Measurements from ENCODE around the gene SRGAP3. TPM values are rescaled to one million over a fixed set of nuclear protein-coding genes. Genes with fewer than 3 reads are reported as not detected.
A peak's percentile ranks its signal among the peaks of the same experiment; 100 is the strongest.

The SRGAP3 gene
- total RNA-seq, 8 experiments from 2014 or later, result 24.3 to 77.7 (median 51.0) TPM

- Histone ChIP-seq H3K27ac (peak overlapping the region; percentile 52 to 75), H3K4me3 (peak overlapping the region in 2 of 5 donors; percentile 5 to 8)
- WGBS, 10 experiments, result 0 to 8% (median 3%) methylated on average over 1 to 6 of the region's 6 CpGs; no CpG with 5 or more reads in 5 of the 10 experiments
Measured at GRCh38 chr3:9279966-9280365, 30.5 kb upstream of the SRGAP3 start.

GRCh38 chr3:9278498-9278897, 29.1 kb upstream of the SRGAP3 start:
- WGBS, 10 experiments, result 25 to 100% (median 78%) methylated on average over 1 to 4 of the region's 4 CpGs; no CpG with 5 or more reads in 4 of the 10 experiments
- in situ Hi-C loops (cut with MboI; ENCODE audit: low pct_unique_long_range_greater_than_20kb in 2 of 9, low sequenced_read_pairs in 9 of 9, unreplicated experiment in 9 of 9), result loop anchor here in 3 of 9 experiments (25.0 kb wide), 1 partner anchor 291 kb away; no protein-coding TSS in a partner anchor
- Histone ChIP-seq H3K4me1 (replicated peaks in 1 of 2) (peaks cover 12 to 13% of the 10 kb centered on the region in 2 donors), H3K27ac (no peak overlapping the region), H3K4me3 (no peak overlapping the region)
- ATAC-seq (replicated peaks in 6 of 8), result no peak

More at GRCh38 chr3:9279966-9280365, 30.5 kb upstream of the SRGAP3 start:
- H3K4me1 ChIP-seq (replicated peaks in 1 of 2), result peaks cover 12 to 13% of the 10 kb centered on the region in 2 donors
- in situ Hi-C loops (cut with MboI; ENCODE audit: low pct_unique_long_range_greater_than_20kb in 2 of 9, low sequenced_read_pairs in 9 of 9, unreplicated experiment in 9 of 9), result loop anchor here in 3 of 9 experiments (25.0 kb wide), 1 partner anchor 293 kb away; no protein-coding TSS in a partner anchor
- peak; percentile 20 to 94 (median 90) for ATAC-seq (replicated peaks in 6 of 8)

- no peak overlapping the region for H3K4me3 ChIP-seq
- in situ Hi-C loops (cut with MboI; ENCODE audit: low pct_unique_long_range_greater_than_20kb in 2 of 9, low sequenced_read_pairs in 9 of 9, unreplicated experiment in 9 of 9), result loop anchor here in 3 of 9 experiments (25.0 kb wide), 1 partner anchor 291 kb away; no protein-coding TSS in a partner anchor
- no peak overlapping the region for H3K27ac ChIP-seq
- peaks cover 12 to 13% of the 10 kb centered on the region in 2 donors for H3K4me1 ChIP-seq (replicated peaks in 1 of 2)
- ATAC-seq (replicated peaks in 6 of 8), result no peak
- 20 to 60% (median 20%) methylated on average over 1 of the region's 1 CpG; no CpG with 5 or more reads in 7 of the 10 experiments for WGBS, 10 experiments
Measured at GRCh38 chr3:9278085-9278484, 28.6 kb upstream of the SRGAP3 start.

- ATAC-seq (replicated peaks in 6 of 8), result no peak
- in situ Hi-C loops (cut with MboI; ENCODE audit: low pct_unique_long_range_greater_than_20kb in 2 of 9, low sequenced_read_pairs in 9 of 9, unreplicated experiment in 9 of 9), result loop anchor here in 3 of 9 experiments (25.0 kb wide), 1 partner anchor 290 kb away; no protein-coding TSS in a partner anchor
- Histone ChIP-seq H3K27ac (no peak overlapping the region), H3K4me3 (no peak overlapping the region), H3K4me1 (replicated peaks in 1 of 2) (peaks cover 12 to 13% of the 10 kb centered on the region in 2 donors)
- WGBS, 10 experiments, result 20 to 100% (median 79%) methylated on average over 1 to 5 of the region's 6 CpGs; no CpG with 5 or more reads in 3 of the 10 experiments
Measured at GRCh38 chr3:9276761-9277370, 27.4 kb upstream of the SRGAP3 start.

DNA sequence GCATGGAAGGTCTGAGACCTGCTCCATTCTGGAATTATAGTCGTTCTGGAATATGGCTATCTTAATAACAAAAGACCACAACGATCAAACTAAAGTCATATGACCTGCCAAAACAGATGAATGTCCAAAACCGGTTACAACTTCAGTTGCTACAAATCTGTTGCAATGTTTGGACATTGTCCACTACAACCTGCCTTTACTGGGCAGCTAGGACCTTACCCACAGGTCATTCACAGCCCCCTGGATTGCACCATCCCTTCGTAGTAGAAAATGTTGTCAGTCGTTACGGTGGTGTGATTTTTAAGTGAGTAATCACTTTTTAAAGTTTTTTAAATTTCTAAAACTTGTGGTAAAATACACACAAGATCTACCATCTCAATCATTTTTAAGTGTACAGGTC, 22.5 kb upstream of the SRGAP3 start:
- Histone ChIP-seq H3K4me1 (replicated peaks in 1 of 2) (no peaks in the 10 kb centered on the region), H3K4me3 (no peak overlapping the region), H3K27ac (no peak overlapping the region)
- WGBS, 10 experiments, result 20 to 92% (median 68%) methylated on average over 1 to 6 of the region's 6 CpGs; no CpG with 5 or more reads in 2 of the 10 experiments
- in situ Hi-C loops (cut with MboI; ENCODE audit: low pct_unique_long_range_greater_than_20kb in 2 of 9, low sequenced_read_pairs in 9 of 9, unreplicated experiment in 9 of 9), result no loop called here
- ATAC-seq (replicated peaks in 6 of 8), result no peak

DNA sequence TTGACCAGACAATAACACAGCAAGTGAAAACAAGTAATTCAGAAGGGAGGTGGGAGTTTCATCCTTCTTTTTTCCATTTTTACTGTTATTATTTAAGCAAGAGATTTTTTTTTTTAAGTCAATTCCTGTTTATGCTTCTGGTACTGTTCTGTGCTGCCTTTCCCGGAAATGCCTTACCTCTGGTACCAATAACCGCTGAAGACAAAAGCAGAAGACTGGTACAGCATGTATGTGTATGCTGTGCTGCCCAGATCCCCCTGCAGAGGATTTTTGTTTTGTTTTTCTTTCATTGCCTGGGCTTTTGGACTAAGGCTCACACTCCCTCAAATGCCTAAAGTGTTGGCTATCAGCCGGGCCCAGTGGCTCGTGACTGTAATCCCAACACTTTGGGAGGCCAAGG, 21.3 kb upstream of the SRGAP3 start:
- no peaks in the 10 kb centered on the region for H3K4me1 ChIP-seq (replicated peaks in 1 of 2)
- H3K4me3 ChIP-seq, result no peak overlapping the region
- in situ Hi-C loops (cut with MboI; ENCODE audit: low pct_unique_long_range_greater_than_20kb in 2 of 9, low sequenced_read_pairs in 9 of 9, unreplicated experiment in 9 of 9), result no loop called here
- H3K27ac ChIP-seq, result no peak overlapping the region
- ATAC-seq (replicated peaks in 6 of 8), result no peak
- WGBS, 10 experiments, result 22 to 100% (median 88%) methylated on average over 1 to 4 of the region's 4 CpGs; no CpG with 5 or more reads in 1 of the 10 experiments

DNA sequence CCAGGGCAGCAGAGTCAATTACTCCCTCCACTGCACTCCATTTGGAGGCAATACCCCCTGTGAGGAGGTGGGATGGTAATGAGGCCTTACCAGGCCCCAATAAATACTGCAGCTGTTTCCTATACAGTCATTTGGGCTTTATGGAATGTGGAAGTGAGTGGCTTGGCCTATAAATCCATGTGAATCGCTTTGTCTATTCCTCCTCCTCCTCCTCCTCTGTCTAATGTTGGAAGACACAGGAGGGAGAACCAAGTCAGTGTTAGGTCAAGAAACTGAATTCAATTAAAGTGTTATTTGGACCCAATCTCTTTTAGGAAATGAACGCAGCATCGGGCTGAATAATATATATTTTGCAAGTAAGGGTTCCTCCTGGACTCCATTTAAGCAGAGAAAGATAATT, 17.3 kb upstream of the SRGAP3 start:
- Histone ChIP-seq H3K27ac (no peak overlapping the region), H3K4me1 (replicated peaks in 1 of 2) (no peaks in the 10 kb centered on the region), H3K4me3 (no peak overlapping the region)
- in situ Hi-C loops (cut with MboI; ENCODE audit: low pct_unique_long_range_greater_than_20kb in 2 of 9, low sequenced_read_pairs in 9 of 9, unreplicated experiment in 9 of 9), result no loop called here
- ATAC-seq (replicated peaks in 6 of 8), result no peak
- WGBS, 10 experiments, result 6 to 100% (median 91%) methylated on average over 2 to 3 of the region's 3 CpGs; no CpG with 5 or more reads in 3 of the 10 experiments

GRCh38 chr3:9260305-9260704, 10.9 kb upstream of the SRGAP3 start:
- 40 to 100% (median 60%) methylated on average over 1 to 11 of the region's 12 CpGs; no CpG with 5 or more reads in 6 of the 10 experiments for WGBS, 10 experiments
- H3K27ac ChIP-seq, result no peak overlapping the region
- peak in 2 of 8 experiments; percentile 32 to 37 for ATAC-seq (replicated peaks in 6 of 8)
- H3K4me3 ChIP-seq, result no peak overlapping the region
- in situ Hi-C loops (cut with MboI; ENCODE audit: low pct_unique_long_range_greater_than_20kb in 2 of 9, low sequenced_read_pairs in 9 of 9, unreplicated experiment in 9 of 9), result no loop called here
- H3K4me1 ChIP-seq (replicated peaks in 1 of 2), result no peaks in the 10 kb centered on the region

GRCh38 chr3:9257092-9257491, 7.6 kb upstream of the SRGAP3 start:
- WGBS, 10 experiments, result 17 to 100% (median 61%) methylated on average over 1 to 2 of the region's 2 CpGs; no CpG with 5 or more reads in 2 of the 10 experiments
- ATAC-seq (replicated peaks in 6 of 8), result no peak

DNA sequence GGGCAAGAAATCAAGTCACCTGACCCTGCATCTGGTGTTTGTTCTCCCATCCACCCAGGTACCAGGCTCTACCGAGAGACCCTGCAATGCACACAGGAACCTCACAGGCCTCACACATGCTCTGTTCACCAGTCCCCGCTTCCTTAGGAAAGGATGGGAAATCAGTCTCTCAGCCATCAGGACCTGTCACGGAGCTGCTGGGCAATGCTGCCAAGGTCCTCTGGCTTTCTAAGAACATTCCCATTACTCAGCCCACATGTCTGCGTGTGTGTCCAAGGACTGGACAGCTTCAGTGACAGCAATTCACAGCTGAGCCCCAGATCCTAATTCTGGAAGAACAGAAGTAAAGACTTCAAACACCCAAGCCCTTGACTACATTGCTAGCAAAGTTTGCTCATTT, 6.5 kb upstream of the SRGAP3 start:
- H3K4me1 ChIP-seq (replicated peaks in 1 of 2), result no peaks in the 10 kb centered on the region
- WGBS, 10 experiments, result 8 to 100% (median 60%) methylated on average over 1 to 3 of the region's 4 CpGs; no CpG with 5 or more reads in 5 of the 10 experiments
- in situ Hi-C loops (cut with MboI; ENCODE audit: low pct_unique_long_range_greater_than_20kb in 2 of 9, low sequenced_read_pairs in 9 of 9, unreplicated experiment in 9 of 9), result no loop called here
- no peak overlapping the region for H3K27ac ChIP-seq
- no peak overlapping the region for H3K4me3 ChIP-seq
- ATAC-seq (replicated peaks in 6 of 8), result no peak

More at GRCh38 chr3:9257092-9257491, 7.6 kb upstream of the SRGAP3 start:
- H3K4me1 ChIP-seq (replicated peaks in 1 of 2), result no peaks in the 10 kb centered on the region
- in situ Hi-C loops (cut with MboI; ENCODE audit: low pct_unique_long_range_greater_than_20kb in 2 of 9, low sequenced_read_pairs in 9 of 9, unreplicated experiment in 9 of 9), result no loop called here
- no peak overlapping the region for H3K4me3 ChIP-seq
- H3K27ac ChIP-seq, result no peak overlapping the region

DNA sequence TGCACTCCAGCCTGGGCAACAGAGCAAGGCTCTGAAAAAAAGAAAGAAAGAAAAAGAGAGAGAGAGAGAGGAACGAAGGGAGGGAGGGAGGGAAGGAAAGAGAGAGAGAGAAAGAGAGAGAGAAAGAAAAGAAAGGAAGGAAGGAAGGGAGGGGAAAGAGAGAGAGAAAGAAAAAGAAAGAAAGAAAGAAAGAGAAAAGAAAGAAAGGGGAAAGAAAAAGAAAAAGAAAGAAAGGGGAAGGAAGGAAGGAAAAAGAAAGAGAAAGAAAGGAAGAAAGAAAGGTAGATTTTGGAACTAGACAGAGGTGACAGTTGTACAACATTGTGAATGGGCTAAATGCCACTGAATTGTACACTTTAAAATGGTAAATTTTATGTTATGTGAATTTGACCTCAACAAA, 5.3 kb upstream of the SRGAP3 start:
- no peak overlapping the region for H3K4me3 ChIP-seq
- 32 to 83% (median 45%) methylated on average over 1 of the region's 1 CpG; no CpG with 5 or more reads in 4 of the 10 experiments for WGBS, 10 experiments

GRCh38 chr3:9253327-9253726, 3.9 kb upstream of the SRGAP3 start:
- in situ Hi-C loops (cut with MboI; ENCODE audit: low pct_unique_long_range_greater_than_20kb in 2 of 9, low sequenced_read_pairs in 9 of 9, unreplicated experiment in 9 of 9), result no loop called here
- ATAC-seq (replicated peaks in 6 of 8), result no peak
- H3K4me3 ChIP-seq, result no peak overlapping the region
- no peak overlapping the region for H3K27ac ChIP-seq
- 30 to 80% (median 71%) methylated on average over 2 to 7 of the region's 7 CpGs for WGBS, 10 experiments
- H3K4me1 ChIP-seq (replicated peaks in 1 of 2), result peaks cover 6 to 7% of the 10 kb centered on the region in 2 donors

More for the DNA sequence above, 5.3 kb upstream of the SRGAP3 start:
- in situ Hi-C loops (cut with MboI; ENCODE audit: low pct_unique_long_range_greater_than_20kb in 2 of 9, low sequenced_read_pairs in 9 of 9, unreplicated experiment in 9 of 9), result no loop called here
- H3K4me1 ChIP-seq (replicated peaks in 1 of 2), result peaks cover 5 to 6% of the 10 kb centered on the region in 2 donors
- ATAC-seq (replicated peaks in 6 of 8), result no peak
- H3K27ac ChIP-seq, result no peak overlapping the region

GRCh38 chr3:9251055-9251786, 1.8 kb upstream of the SRGAP3 start:
- WGBS, 10 experiments, result 29 to 100% (median 76%) methylated on average over 1 to 7 of the region's 10 CpGs; no CpG with 5 or more reads in 3 of the 10 experiments
- in situ Hi-C loops (cut with MboI; ENCODE audit: low pct_unique_long_range_greater_than_20kb in 2 of 9, low sequenced_read_pairs in 9 of 9, unreplicated experiment in 9 of 9), result no loop called here

More at GRCh38 chr3:9251055-9251786, 1.8 kb upstream of the SRGAP3 start:
- ATAC-seq (replicated peaks in 6 of 8), result no peak
- no peak overlapping the region for H3K27ac ChIP-seq
- H3K4me3 ChIP-seq, result no peak overlapping the region
- H3K4me1 ChIP-seq (replicated peaks in 1 of 2), result peaks cover 10% of the 10 kb centered on the region in 2 donors
